GM12873 (cell line): ENCODE data around the gene COX6A2.

Source experiments
- CTCF ChIP-seq: IDR thresholded peaks from 2 replicates; pipeline ENCODE4 v1.5.1; 2012; ENCODE audit warnings: low read depth, mild to moderate bottlenecking, moderate library complexity, low read length, control low read depth; ENCODE audit not compliant: insufficient read depth; ENCODE audit errors: missing control alignments

COX6A2 gene

GRCh38 chr16:31440516-31441184, 12.5 kb upstream of the COX6A2 start:
- no peak for TF ChIP-seq CTCF

DNA sequence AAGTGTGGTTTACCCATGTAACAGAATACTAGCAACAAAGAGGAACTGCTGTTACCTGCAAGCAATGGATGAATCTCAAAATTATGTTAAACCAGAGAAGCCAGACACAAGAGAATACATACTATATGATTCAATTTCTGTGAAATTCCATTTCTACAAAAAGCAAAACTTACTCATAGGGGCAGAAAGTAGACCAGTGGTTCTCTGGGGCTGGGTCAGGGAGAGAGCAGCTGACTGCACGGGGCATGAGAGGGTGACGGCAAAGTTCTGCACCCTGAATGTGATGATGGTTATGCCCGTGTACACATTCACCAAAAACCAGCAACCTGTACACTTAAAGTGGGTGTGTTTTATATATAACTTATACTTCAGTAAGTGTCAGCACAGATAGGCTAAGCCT, 11.4 kb upstream of the COX6A2 start:
- no peak for TF ChIP-seq CTCF

GRCh38 chr16:31438414-31438813, 10.3 kb upstream of the COX6A2 start:
- no peak for TF ChIP-seq CTCF

GRCh38 chr16:31436221-31437045, 8.3 kb upstream of the COX6A2 start:
- TF ChIP-seq CTCF = no peak

- no peak for TF ChIP-seq CTCF
These were observed 7.4 kb upstream of the COX6A2 start for GRCh38 chr16:31435341-31436220.

DNA sequence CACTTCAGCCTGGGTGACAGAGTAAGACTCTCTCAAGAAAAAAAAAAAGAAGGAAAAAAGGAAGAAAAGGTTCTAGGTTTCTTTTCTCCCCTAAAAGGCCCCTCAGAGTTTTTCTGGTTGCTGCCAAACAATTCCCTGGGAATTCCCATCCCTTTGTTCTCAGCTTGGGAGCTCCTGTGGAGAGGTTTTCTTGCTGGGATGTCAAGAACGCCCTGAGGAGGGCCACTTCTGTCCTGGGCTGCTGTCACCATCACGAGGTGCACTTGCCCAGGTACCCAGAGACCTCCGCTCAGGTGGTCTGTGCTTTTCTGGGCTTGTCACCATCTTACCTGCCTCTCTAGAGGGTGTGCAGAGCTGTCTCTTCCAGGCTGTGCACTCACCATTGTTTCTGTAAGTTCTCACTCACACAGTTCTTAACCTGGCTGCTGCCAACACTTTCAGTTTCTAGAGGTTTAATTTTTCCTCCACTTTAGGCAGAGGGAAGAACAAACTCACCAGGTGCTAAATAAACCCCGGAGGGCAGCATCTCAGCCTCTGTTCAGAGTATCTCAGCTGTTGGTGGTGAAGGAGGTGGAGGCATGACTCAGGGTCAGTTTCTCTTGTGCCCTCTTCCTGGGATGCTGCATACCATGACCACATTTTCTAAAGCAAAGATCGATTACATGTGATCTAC, 2.4 kb upstream of the COX6A2 start:
- no peak for TF ChIP-seq CTCF
